Measurements from ENCODE around the gene GSTP1. TPM values are rescaled to one million over a fixed set of nuclear protein-coding genes. Genes with fewer than 3 reads are reported as not detected.
"Not testable (repeated sequence)": the region's sequence is repeated elsewhere in the genome, so short reads cannot be mapped to it uniquely, and the experiment has no call there.

GSTP1 gene
- polyA plus RNA-seq, 2 donors, result 3,504 to 3,523 TPM

DNA sequence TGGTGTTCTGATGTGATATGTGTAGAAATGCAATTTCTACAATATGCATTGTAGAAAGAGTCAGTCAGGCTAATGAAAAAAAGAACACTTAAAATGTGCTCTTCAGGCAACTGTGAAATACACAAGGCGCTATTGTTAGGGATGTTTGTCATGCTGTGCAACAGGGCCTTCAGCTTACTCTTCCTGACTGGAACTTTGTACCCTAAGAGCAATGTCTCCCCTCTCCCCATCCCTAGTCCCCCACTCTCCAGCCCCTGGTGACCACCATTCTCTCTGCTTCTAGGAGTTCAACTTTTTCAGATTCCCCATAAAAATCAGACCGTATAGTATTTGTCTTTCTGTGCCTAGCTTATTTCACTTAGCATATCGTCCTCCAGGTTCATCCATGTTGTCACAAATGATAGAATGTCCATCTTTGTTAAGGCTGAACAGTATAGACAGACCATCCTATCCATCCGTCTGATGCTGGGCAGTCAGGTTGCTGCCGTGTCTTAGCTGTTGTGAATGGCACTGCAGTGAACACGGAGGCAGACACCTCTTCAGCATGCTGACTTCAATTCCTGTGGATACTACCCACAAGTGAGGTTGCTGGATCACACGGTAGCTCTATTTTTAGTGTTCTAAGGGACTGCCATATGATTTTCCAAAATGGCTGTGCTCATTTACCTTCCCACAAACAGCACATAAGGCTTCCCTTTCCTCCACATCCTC is 33.8 kb downstream of the GSTP1 start:
- no peaks in the 10 kb centered on the region for H3K27me3 ChIP-seq (ENCODE audit: control insufficient read depth in 1 of 2, insufficient read depth in 2 of 2, low read length in 2 of 2)
- peaks cover 3 to 6% of the 10 kb centered on the region in 2 donors for H3K36me3 ChIP-seq (ENCODE audit: control insufficient read depth in 2 of 2, insufficient read depth in 2 of 2, low read length in 1 of 2)
- no peak overlapping the region for H3K27ac ChIP-seq (ENCODE audit: low read depth in 2 of 2, low read length in 1 of 2)
- no peak overlapping the region for H3K4me3 ChIP-seq (ENCODE audit: low read depth in 1 of 2, low read length in 2 of 2)
- no peaks in the 10 kb centered on the region for H3K9me3 ChIP-seq (ENCODE audit: control insufficient read depth in 2 of 2, insufficient read depth in 1 of 2, low read depth in 1 of 2, low read length in 1 of 2)
- H3K4me1 ChIP-seq (ENCODE audit: control insufficient read depth in 2 of 2, insufficient read depth in 2 of 2, low read length in 1 of 2), result peaks cover 0 to 18% of the 10 kb centered on the region in 2 donors
- WGBS, 2 donors, result 80 to 82% methylated on average over 7 of the region's 7 CpGs

- not testable (repeated sequence) for H3K9me3 ChIP-seq (ENCODE audit: control insufficient read depth in 2 of 2, insufficient read depth in 1 of 2, low read depth in 1 of 2, low read length in 1 of 2); H3K27me3 ChIP-seq (ENCODE audit: control insufficient read depth in 1 of 2, insufficient read depth in 2 of 2, low read length in 2 of 2); H3K27ac ChIP-seq (ENCODE audit: low read depth in 2 of 2, low read length in 1 of 2); H3K4me3 ChIP-seq (ENCODE audit: low read depth in 1 of 2, low read length in 2 of 2); H3K36me3 ChIP-seq (ENCODE audit: control insufficient read depth in 2 of 2, insufficient read depth in 2 of 2, low read length in 1 of 2)
- H3K4me1 ChIP-seq (ENCODE audit: control insufficient read depth in 2 of 2, insufficient read depth in 2 of 2, low read length in 1 of 2), result peaks cover 0 to 15% of the 10 kb centered on the region in 2 donors
- 90 to 91% methylated on average over 29 to 40 of the region's 40 CpGs for WGBS, 2 donors
Measured at GRCh38 chr11:67618901-67619659, 35.5 kb downstream of the GSTP1 start.

DNA sequence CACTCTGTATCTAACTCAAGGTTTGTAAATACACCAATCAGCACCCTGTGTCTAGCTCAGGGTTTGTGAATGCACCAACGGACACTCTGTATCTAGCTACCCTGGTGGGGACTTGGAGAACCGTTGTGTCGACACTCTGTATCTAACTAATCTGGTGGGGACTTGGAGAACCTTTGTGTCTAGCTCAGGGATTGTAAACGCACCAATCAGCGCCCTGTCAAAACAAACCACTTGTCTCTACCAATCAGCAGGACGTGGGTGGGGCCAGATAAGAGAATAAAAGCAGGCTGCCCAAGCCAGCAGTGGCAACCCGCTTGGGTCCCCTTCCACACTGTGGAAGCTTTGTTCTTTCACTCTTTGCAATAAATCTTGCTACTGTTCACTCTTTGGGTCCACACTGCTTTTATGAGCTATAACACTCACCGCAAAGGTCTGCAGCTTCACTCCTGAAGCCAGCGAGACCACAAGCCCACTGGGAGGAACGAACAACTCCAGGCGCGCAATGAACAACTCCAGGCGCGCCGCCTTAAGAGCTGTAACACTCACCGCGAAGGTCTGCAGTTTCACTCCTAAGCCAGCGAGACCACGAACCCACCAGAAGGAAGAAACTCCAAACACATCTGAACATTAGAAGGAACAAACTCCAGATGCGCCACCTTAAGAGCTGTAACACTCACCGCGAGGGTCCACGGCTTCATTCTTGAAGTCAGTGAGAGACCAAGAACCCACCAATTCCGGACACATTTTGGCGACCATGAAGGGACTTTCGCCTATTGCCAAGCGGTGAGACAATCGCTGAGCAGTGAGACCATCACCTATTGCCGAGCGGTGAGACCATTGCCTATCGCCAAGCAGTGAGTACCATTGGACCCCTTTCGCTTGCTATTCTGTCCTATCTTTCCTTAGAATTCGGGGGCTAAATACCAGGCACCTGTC is 36.3 kb downstream of the GSTP1 start:
- not testable (repeated sequence) for H3K4me3 ChIP-seq (ENCODE audit: low read depth in 1 of 2, low read length in 2 of 2); H3K27ac ChIP-seq (ENCODE audit: low read depth in 2 of 2, low read length in 1 of 2); H3K36me3 ChIP-seq (ENCODE audit: control insufficient read depth in 2 of 2, insufficient read depth in 2 of 2, low read length in 1 of 2); H3K4me1 ChIP-seq (ENCODE audit: control insufficient read depth in 2 of 2, insufficient read depth in 2 of 2, low read length in 1 of 2); H3K9me3 ChIP-seq (ENCODE audit: control insufficient read depth in 2 of 2, insufficient read depth in 1 of 2, low read depth in 1 of 2, low read length in 1 of 2); H3K27me3 ChIP-seq (ENCODE audit: control insufficient read depth in 1 of 2, insufficient read depth in 2 of 2, low read length in 2 of 2)
- 87 to 90% methylated on average over 33 of the region's 33 CpGs for WGBS, 2 donors

DNA sequence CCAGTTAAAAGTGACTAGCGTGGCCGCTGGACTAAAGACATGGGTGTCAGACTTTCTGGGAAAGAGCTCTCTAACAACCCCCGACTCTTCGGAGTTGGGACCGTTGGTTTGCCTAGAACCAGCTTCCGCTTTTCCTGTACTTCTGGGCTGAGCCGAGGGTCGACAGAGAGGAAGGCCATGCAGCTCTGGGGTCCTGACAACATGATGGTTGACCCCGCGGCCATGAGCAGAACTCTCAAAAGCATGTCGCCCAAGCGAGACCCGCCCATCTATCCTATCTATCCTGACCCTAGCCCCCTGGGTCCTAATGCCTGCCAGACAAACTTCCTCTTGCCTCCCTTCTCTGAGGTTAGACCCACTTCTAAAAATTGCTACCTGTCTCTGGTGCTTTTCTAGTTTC is 37.0 kb downstream of the GSTP1 start:
- not testable (repeated sequence) for H3K9me3 ChIP-seq (ENCODE audit: control insufficient read depth in 2 of 2, insufficient read depth in 1 of 2, low read depth in 1 of 2, low read length in 1 of 2); H3K36me3 ChIP-seq (ENCODE audit: control insufficient read depth in 2 of 2, insufficient read depth in 2 of 2, low read length in 1 of 2); H3K4me3 ChIP-seq (ENCODE audit: low read depth in 1 of 2, low read length in 2 of 2); H3K4me1 ChIP-seq (ENCODE audit: control insufficient read depth in 2 of 2, insufficient read depth in 2 of 2, low read length in 1 of 2); H3K27me3 ChIP-seq (ENCODE audit: control insufficient read depth in 1 of 2, insufficient read depth in 2 of 2, low read length in 2 of 2); H3K27ac ChIP-seq (ENCODE audit: low read depth in 2 of 2, low read length in 1 of 2)
- 88% methylated on average over 13 of the region's 13 CpGs for WGBS, 2 donors

GRCh38 chr11:67621928-67622327 is 38.3 kb downstream of the GSTP1 start:
- H3K27ac ChIP-seq (ENCODE audit: low read depth in 2 of 2, low read length in 1 of 2); H3K4me3 ChIP-seq (ENCODE audit: low read depth in 1 of 2, low read length in 2 of 2): not testable (repeated sequence)

DNA sequence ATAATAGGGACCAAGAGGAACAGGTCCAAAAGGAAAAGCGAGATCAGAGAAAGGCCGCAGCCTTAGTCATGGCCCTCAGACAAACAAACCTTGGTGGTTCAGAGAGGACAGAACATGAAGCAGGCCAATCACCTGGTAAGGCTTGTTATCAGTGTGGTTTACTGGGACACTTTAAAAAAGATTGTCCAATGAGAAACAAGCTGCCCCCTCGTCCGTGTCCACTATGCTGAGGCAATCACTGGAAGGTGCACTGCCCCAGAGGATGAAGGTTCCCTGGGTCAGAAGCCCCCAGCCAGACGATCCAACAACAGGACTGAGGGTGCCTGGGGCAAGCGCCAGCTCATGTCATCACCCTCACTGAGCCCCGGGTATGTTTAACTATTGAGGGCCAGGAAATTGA is 39.3 kb downstream of the GSTP1 start:
- not testable (repeated sequence) for H3K4me1 ChIP-seq (ENCODE audit: control insufficient read depth in 2 of 2, insufficient read depth in 2 of 2, low read length in 1 of 2); H3K4me3 ChIP-seq (ENCODE audit: low read depth in 1 of 2, low read length in 2 of 2); H3K27ac ChIP-seq (ENCODE audit: low read depth in 2 of 2, low read length in 1 of 2); H3K36me3 ChIP-seq (ENCODE audit: control insufficient read depth in 2 of 2, insufficient read depth in 2 of 2, low read length in 1 of 2); H3K27me3 ChIP-seq (ENCODE audit: control insufficient read depth in 1 of 2, insufficient read depth in 2 of 2, low read length in 2 of 2); H3K9me3 ChIP-seq (ENCODE audit: control insufficient read depth in 2 of 2, insufficient read depth in 1 of 2, low read depth in 1 of 2, low read length in 1 of 2)
- 71 to 78% methylated on average over 6 to 7 of the region's 7 CpGs for WGBS, 2 donors

More at GRCh38 chr11:67621928-67622327, 38.3 kb downstream of the GSTP1 start:
- not testable (repeated sequence) for H3K9me3 ChIP-seq (ENCODE audit: control insufficient read depth in 2 of 2, insufficient read depth in 1 of 2, low read depth in 1 of 2, low read length in 1 of 2); H3K4me1 ChIP-seq (ENCODE audit: control insufficient read depth in 2 of 2, insufficient read depth in 2 of 2, low read length in 1 of 2); H3K36me3 ChIP-seq (ENCODE audit: control insufficient read depth in 2 of 2, insufficient read depth in 2 of 2, low read length in 1 of 2); H3K27me3 ChIP-seq (ENCODE audit: control insufficient read depth in 1 of 2, insufficient read depth in 2 of 2, low read length in 2 of 2)
- WGBS, 2 donors, result 68 to 75% methylated on average over 3 of the region's 3 CpGs

- not testable (repeated sequence) for H3K27me3 ChIP-seq (ENCODE audit: control insufficient read depth in 1 of 2, insufficient read depth in 2 of 2, low read length in 2 of 2); H3K27ac ChIP-seq (ENCODE audit: low read depth in 2 of 2, low read length in 1 of 2); H3K36me3 ChIP-seq (ENCODE audit: control insufficient read depth in 2 of 2, insufficient read depth in 2 of 2, low read length in 1 of 2); H3K9me3 ChIP-seq (ENCODE audit: control insufficient read depth in 2 of 2, insufficient read depth in 1 of 2, low read depth in 1 of 2, low read length in 1 of 2); H3K4me3 ChIP-seq (ENCODE audit: low read depth in 1 of 2, low read length in 2 of 2)
- H3K4me1 ChIP-seq (ENCODE audit: control insufficient read depth in 2 of 2, insufficient read depth in 2 of 2, low read length in 1 of 2), result peaks cover 6 to 15% of the 10 kb centered on the region in 2 donors
- WGBS, 2 donors, result 83 to 87% methylated on average over 1 of the region's 1 CpG
Measured at GRCh38 chr11:67623795-67624194, 40.2 kb downstream of the GSTP1 start.

DNA sequence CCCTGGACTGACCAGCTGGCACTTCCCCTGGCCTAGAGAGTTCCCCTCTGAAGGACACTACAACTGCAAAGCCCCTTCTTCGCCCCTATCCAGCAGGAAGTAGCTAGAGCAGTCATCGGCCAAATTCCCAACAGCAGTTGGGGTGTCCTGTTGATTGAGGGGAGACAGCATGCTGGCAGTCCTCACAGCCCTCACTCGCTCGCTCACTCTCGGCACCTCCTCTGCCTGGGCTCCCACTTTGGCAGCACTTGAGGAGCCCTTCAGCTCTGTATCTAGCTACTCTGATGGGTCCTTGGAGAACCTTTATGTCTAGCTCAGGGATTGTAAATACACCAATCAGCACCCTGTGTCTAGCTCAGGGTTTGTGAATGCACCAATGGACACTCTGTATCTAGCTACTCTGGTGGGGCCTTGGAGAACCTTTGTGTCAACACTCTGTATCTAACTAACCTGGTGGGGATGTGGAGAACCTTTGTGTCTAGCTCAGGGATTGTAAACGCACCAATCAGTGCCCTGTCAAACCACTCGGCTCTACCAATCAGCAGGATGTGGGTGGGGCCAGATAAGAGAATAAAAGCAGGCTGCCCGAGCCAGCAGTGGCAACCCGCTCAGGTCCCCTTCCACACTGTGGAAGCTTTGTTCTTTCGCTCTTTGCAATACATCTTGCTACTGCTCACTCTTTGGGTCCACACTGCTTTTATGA is 42.7 kb downstream of the GSTP1 start:
- H3K27ac ChIP-seq (ENCODE audit: low read depth in 2 of 2, low read length in 1 of 2); H3K4me3 ChIP-seq (ENCODE audit: low read depth in 1 of 2, low read length in 2 of 2); H3K9me3 ChIP-seq (ENCODE audit: control insufficient read depth in 2 of 2, insufficient read depth in 1 of 2, low read depth in 1 of 2, low read length in 1 of 2); H3K36me3 ChIP-seq (ENCODE audit: control insufficient read depth in 2 of 2, insufficient read depth in 2 of 2, low read length in 1 of 2); H3K27me3 ChIP-seq (ENCODE audit: control insufficient read depth in 1 of 2, insufficient read depth in 2 of 2, low read length in 2 of 2): not testable (repeated sequence)
- 88 to 94% methylated on average over 10 of the region's 10 CpGs for WGBS, 2 donors
- H3K4me1 ChIP-seq (ENCODE audit: control insufficient read depth in 2 of 2, insufficient read depth in 2 of 2, low read length in 1 of 2), result peaks cover 9 to 29% of the 10 kb centered on the region in 2 donors

DNA sequence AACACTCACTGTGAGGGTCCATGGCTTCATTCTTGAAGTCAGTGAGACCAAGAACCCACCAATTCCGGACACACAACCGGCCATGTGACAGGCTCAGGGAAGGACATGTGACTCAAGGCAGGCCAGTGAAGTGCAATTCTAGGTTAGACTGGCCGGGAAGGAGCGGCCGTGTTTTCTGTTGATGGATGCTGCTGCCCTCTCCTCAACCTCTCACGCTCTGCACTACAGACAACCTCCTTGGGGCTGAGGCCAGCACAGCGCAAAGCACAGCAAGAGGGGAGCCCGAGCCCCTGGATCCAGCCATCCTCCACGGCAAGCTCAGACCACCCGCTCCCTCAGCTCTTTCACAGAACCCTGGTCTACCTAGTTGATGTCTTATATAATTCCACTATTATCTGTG is 43.4 kb downstream of the GSTP1 start:
- 94 to 96% methylated on average over 10 of the region's 10 CpGs for WGBS, 2 donors
- Histone ChIP-seq H3K9me3 (ENCODE audit: control insufficient read depth in 2 of 2, insufficient read depth in 1 of 2, low read depth in 1 of 2, low read length in 1 of 2) (no peaks in the 10 kb centered on the region), H3K36me3 (ENCODE audit: control insufficient read depth in 2 of 2, insufficient read depth in 2 of 2, low read length in 1 of 2) (no peaks in the 10 kb centered on the region), H3K27me3 (ENCODE audit: control insufficient read depth in 1 of 2, insufficient read depth in 2 of 2, low read length in 2 of 2) (no peaks in the 10 kb centered on the region), H3K27ac (ENCODE audit: low read depth in 2 of 2, low read length in 1 of 2) (no peak overlapping the region), H3K4me1 (ENCODE audit: control insufficient read depth in 2 of 2, insufficient read depth in 2 of 2, low read length in 1 of 2) (peaks cover 9 to 33% of the 10 kb centered on the region in 2 donors), H3K4me3 (ENCODE audit: low read depth in 1 of 2, low read length in 2 of 2) (no peak overlapping the region)
